Adrenal gland (tissue), 5 donors: ENCODE data around the gene RETREG2.

Source experiments
- CTCF ChIP-seq, 6 experiments: fragments of 450-650 bp in 4 of 6; fragments of 200-600 bp in 2 of 6; sonication (generic) in 1 of 6; IDR thresholded peaks; 1 replicate in 5 of 6; 2 replicates in 1 of 6; pipeline versions ENCODE4 v1.5.1 to v1.8.0; 2016 to 2021; ENCODE audit warnings: antibody characterized with exemption in 6 of 6, mild to moderate bottlenecking in 2 of 6, moderate library complexity in 1 of 6
- POLR2A ChIP-seq, 2 donors: fragments of 450-650 bp; IDR thresholded peaks; one replicate each; pipeline ENCODE4 v1.6.1; 2017; ENCODE audit warnings: antibody characterized with exemption in 2 of 2, mild to moderate bottlenecking in 2 of 2, moderate library complexity in 1 of 2
- donor health status: DM: no; HTN: no; CAD: no.

GRCh38 chr2:219179601-219180465 lies 1.8 kb downstream of the RETREG2 start:
- TF ChIP-seq POLR2A (IDR thresholded peaks at IDR 0.05) (no peak), CTCF (IDR thresholded peaks at IDR 0.05) (no peak)
